K562 (cell line): ENCODE measurements around the gene ENTREP1. TPM values are rescaled to one million over a fixed set of nuclear protein-coding genes. Genes with fewer than 3 reads are reported as not detected.
A peak's percentile ranks its signal among the peaks of the same experiment; 100 is the strongest.

Experiments
- ATAC-seq: fragments of 200-7000 bp; cut with Tn5 transposase; 3 replicates; pipeline ENCODE4 v1.9.1; 2020; ENCODE audit warnings: moderate library complexity
- BruUV-seq: library from RNA; stranded (reverse); fragments of 400-500 nt; replicated peaks from 2 replicates; lab custom pipeline; 2021; lab: Mats Ljungman, UMichigan
- CTCF ChIA-PET: fragments of 300-600 bp; formaldehyde crosslinking; extraction: SDS; loops from one replicate; lab custom pipeline; 2021; ENCODE audit warnings: low intra/inter-chr PET ratio; lab: Yijun Ruan, JAX
- POLR2A ChIA-PET: fragments of 300-600, 350-650 bp; sonication (Branson Sonifier 250); formaldehyde crosslinking; extraction: SDS; loops from one replicate; lab custom pipeline; 2021; ENCODE audit warnings: antibody characterized with exemption, inconsistent platforms; lab: Yijun Ruan, JAX
- DNase-seq, 4 experiments: peaks; one replicate each; pipeline versions ENCODE4 v3.0.0 to v3.0.0-alpha.2; 2011 to 2018; ENCODE audit warnings: low spot score in 3 of 4, mixed read lengths in 3 of 4; ENCODE audit errors: extremely low read depth in 1 of 4
- FAIRE-seq: peaks from 2 replicates; lab custom pipeline; 2011; peaks lifted over from hg19 to GRCh38; lab: Jason Lieb, UNC
- H2AFZ ChIP-seq: 2 replicates; pipeline ENCODE4 v1.6.0; 2011; ENCODE audit warnings: low read depth, low read length, control low read depth, inconsistent platforms
- H3K27ac ChIP-seq: fragments of 200-600 bp; 3 replicates; pipeline ENCODE4 v1.8.0; 2011; ENCODE audit warnings: low read depth, mild to moderate bottlenecking, control low read depth, inconsistent platforms, low read length, moderate library complexity, mixed read lengths; ENCODE audit errors: extremely low read depth
- H3K27me3 ChIP-seq, 2 experiments: fragments of 300-600 bp in 1 of 2; 2 replicates in 1 of 2; 3 replicates in 1 of 2; pipeline versions ENCODE4 v1.6.0 to v1.8.0; 2011; ENCODE audit warnings: inconsistent platforms in 2 of 2, low read length in 2 of 2, mild to moderate bottlenecking in 1 of 2, mixed read lengths in 1 of 2, moderate library complexity in 1 of 2; ENCODE audit not compliant: control insufficient read depth in 2 of 2, insufficient read depth in 2 of 2
- H3K36me3 ChIP-seq: fragments of 300-600 bp; 3 replicates; pipeline ENCODE4 v1.8.0; 2011; ENCODE audit warnings: mild to moderate bottlenecking, low read length, inconsistent platforms; ENCODE audit not compliant: control insufficient read depth, insufficient read depth
- H3K4me1 ChIP-seq, 2 experiments: fragments of 200-600 bp in 1 of 2; replicated peaks in 1 of 2; 2 replicates in 1 of 2; 3 replicates in 1 of 2; pipeline versions ENCODE4 v1.5.1 to v1.8.0; 2011; ENCODE audit warnings: inconsistent platforms in 2 of 2, low read length in 2 of 2, mild to moderate bottlenecking in 1 of 2, mixed read lengths in 1 of 2, moderate library complexity in 1 of 2; ENCODE audit not compliant: control insufficient read depth in 2 of 2, insufficient read depth in 2 of 2
- H3K4me2 ChIP-seq: 2 replicates; pipeline ENCODE4 v1.6.1; 2011; ENCODE audit warnings: low read length, control low read depth, inconsistent platforms, mixed read lengths; ENCODE audit not compliant: insufficient read depth
- H3K4me3 ChIP-seq: fragments of 200-600 bp; sonication (generic), shearing (Covaris generic); 2 replicates; pipeline ENCODE4 v1.5.1; 2016; ENCODE audit warnings: control low read depth, inconsistent platforms
- H3K79me2 ChIP-seq: fragments of 200-600 bp; 3 replicates; pipeline ENCODE4 v1.8.0; 2011; ENCODE audit warnings: low read length, inconsistent platforms; ENCODE audit not compliant: control insufficient read depth, insufficient read depth
- H3K9ac ChIP-seq, 2 experiments: 2 replicates each; pipeline versions ENCODE4 v1.6.0 to v1.6.1; 2011; ENCODE audit warnings: low read depth in 2 of 2, low read length in 2 of 2, control low read depth in 1 of 2, inconsistent platforms in 1 of 2, mild to moderate bottlenecking in 1 of 2, mixed read lengths in 1 of 2; ENCODE audit not compliant: insufficient read depth in 1 of 2
- H3K9me1 ChIP-seq: one replicate; pipeline ENCODE4 v1.6.0; 2011; ENCODE audit warnings: inconsistent platforms, mild to moderate bottlenecking, low read length, moderate library complexity; ENCODE audit not compliant: control insufficient read depth, insufficient read depth
- H3K9me3 ChIP-seq: replicated peaks from 2 replicates; pipeline ENCODE4 v1.5.1; 2011; ENCODE audit warnings: low read depth, low read length, inconsistent platforms; ENCODE audit not compliant: control insufficient read depth, insufficient read depth
- H4K20me1 ChIP-seq: replicated peaks from 2 replicates; pipeline ENCODE4 v1.6.1; 2011; ENCODE audit warnings: low read length, inconsistent platforms, mixed read lengths; ENCODE audit not compliant: control insufficient read depth, insufficient read depth
- CREB5 ChIP-seq: fragments of 250-450 bp; sonication (Bioruptor Pico); IDR thresholded peaks from 2 replicates; pipeline ENCODE4 v1.5.0; 2020; ENCODE audit warnings: mild to moderate bottlenecking
- E2F3 ChIP-seq: fragments of 250-450 bp; sonication (Bioruptor Pico); IDR thresholded peaks from 2 replicates; pipeline ENCODE4 v1.4.0; 2020; ENCODE audit warnings: mild to moderate bottlenecking
- ID3 ChIP-seq, 2 experiments: fragments of 250-450 bp in 1 of 2; fragments of 450-650 bp in 1 of 2; sonication (Bioruptor Pico) in 1 of 2; IDR thresholded peaks; 2 replicates each; pipeline versions ENCODE4 v1.6.1 to v1.8.0; 2016 to 2021; ENCODE audit warnings: mild to moderate bottlenecking in 2 of 2, moderate library complexity in 2 of 2, missing compliant biosample characterization in 1 of 2, missing genetic modification characterization in 1 of 2
- MEF2D ChIP-seq: conservative IDR thresholded peaks from 2 replicates; pipeline ENCODE4 v1.6.1; 2016; ENCODE audit warnings: low read depth, missing genetic modification characterization, missing compliant biosample characterization
- PYGO2 ChIP-seq: fragments of 450-650 bp; IDR thresholded peaks from 2 replicates; pipeline ENCODE4 v1.6.1; 2016; ENCODE audit warnings: mild to moderate bottlenecking, missing genetic modification characterization, moderate library complexity, missing compliant biosample characterization
- SMAD3 ChIP-seq: fragments of 450-650 bp; formaldehyde crosslinking; conservative IDR thresholded peaks from 2 replicates; pipeline ENCODE4 v1.4.0; 2020; ENCODE audit warnings: mild to moderate bottlenecking
- SMAD4 ChIP-seq: fragments of 250-450 bp; sonication (Bioruptor Pico); conservative IDR thresholded peaks from 2 replicates; pipeline ENCODE4 v1.8.0; 2021; ENCODE audit warnings: inconsistent platforms, mild to moderate bottlenecking, moderate library complexity
- SRSF3 ChIP-seq: fragments of 200-400 bp; formaldehyde crosslinking; IDR thresholded peaks from 2 replicates; pipeline ENCODE4 v1.6.1; 2016; ENCODE audit warnings: mild to moderate bottlenecking, low read length, moderate library complexity; ENCODE audit not compliant: insufficient read depth
- TEAD1 ChIP-seq, 2 experiments: fragments of 450-650 bp in 1 of 2; sonication (generic) in 1 of 2; formaldehyde crosslinking; IDR thresholded peaks; 2 replicates each; pipeline versions ENCODE4 v1.4.0 to v1.8.0; 2020 to 2022; ENCODE audit warnings: mild to moderate bottlenecking in 2 of 2, missing genetic modification reagents in 1 of 2
- ZBTB12 ChIP-seq: fragments of 250-450 bp; sonication (Bioruptor Pico); IDR thresholded peaks from 2 replicates; pipeline ENCODE4 v1.4.0; 2020
- ZNF449 ChIP-seq: fragments of 250-450 bp; sonication (Bioruptor Pico); IDR thresholded peaks from 2 replicates; pipeline ENCODE4 v1.8.0; 2022; ENCODE audit warnings: moderate library complexity, mild to moderate bottlenecking, inconsistent platforms
- ZNF740 ChIP-seq, 3 experiments: fragments of 200-800 bp in 1 of 3; sonication (Bioruptor generic) in 1 of 3; sonication (generic) in 1 of 3; formaldehyde crosslinking in 1 of 3; IDR thresholded peaks; 2 replicates each; pipeline versions ENCODE4 v1.6.1 to v1.8.0; 2016 to 2022; ENCODE audit warnings: mild to moderate bottlenecking in 2 of 3, missing compliant biosample characterization in 2 of 3, missing genetic modification characterization in 2 of 3, missing genetic modification reagents in 1 of 3
- ZNF766 ChIP-seq: fragments of 200-800 bp; sonication (Bioruptor generic); conservative IDR thresholded peaks from 2 replicates; pipeline ENCODE4 v1.6.1; 2016; ENCODE audit warnings: missing genetic modification characterization, missing compliant biosample characterization
- ZSCAN32 ChIP-seq: fragments of 450-650 bp; formaldehyde crosslinking; IDR thresholded peaks from 2 replicates; pipeline ENCODE4 v1.4.0; 2020; ENCODE audit warnings: mild to moderate bottlenecking, moderate library complexity
- WGBS: fragments of 100-300 bp; shearing (Covaris generic); methylation state at CpG from one replicate; pipeline ENCODE4 v1.1.6; 2016; ENCODE audit warnings: low coverage, mixed read lengths; ENCODE audit not compliant: insufficient coverage; ENCODE audit errors: missing lambda C conversion rate; 5-methylcytosine and 5-hydroxymethylcytosine counted together
- in situ Hi-C: fragments of 300-500 bp; cut with MboI; formaldehyde crosslinking; loops from 4 replicates; pipeline ENCODE4 v1.15.0; 2018; ENCODE audit warnings: inconsistent platforms, mixed read lengths
- intact Hi-C: fragments of 100-400 bp; cut with micrococcal nuclease; formaldehyde crosslinking; loops from 2 replicates; pipeline ENCODE4 v1.14.2; 2022
- polyA plus RNA-seq, 8 experiments: library from polyadenylated mRNA; depleted of rRNA in 4 of 8; stranded (reverse) in 5 of 8; unstranded in 3 of 8; fragments of >200 nt; fragmentation: Nextera tagmentation in 2 of 8; fragmentation: Illumina TruSeq in 1 of 8; extraction: Ambion mirVana in 2 of 8; extraction: Trizol in 1 of 8; gene quantifications; 2 replicates each; pipeline versions ENCODE4 v1.2.1 to v1.2.3, GENCODE V29; 2011 to 2014; ENCODE audit warnings: inconsistent platforms in 1 of 8, missing spikeins in 1 of 8
- total RNA-seq, 7 experiments: library from RNA; depleted of rRNA in 6 of 7; stranded (reverse); fragments of >200 nt in 6 of 7; fragmentation: Illumina TruSeq in 2 of 7; extraction: Trizol in 2 of 7; gene quantifications; 2 replicates each; pipeline versions ENCODE4 v1.2.1 to v1.2.3, GENCODE V29; 2011 to 2021; ENCODE audit warnings: low replicate concordance in 1 of 7

Gene ENTREP1
- total and polyA plus RNA-seq, 9 of the 15 experiments (the other 6 are each of a cell fraction or from before 2014, with no cell fraction given): not detected

GRCh38 chr9:69307446-69308205 is 17.4 kb upstream of the ENTREP1 start:
- FAIRE-seq (no peak), DNase-seq (no peak), ATAC-seq (no peak)
- H4K20me1 ChIP-seq: no peaks in the 10 kb centered on the region
- no peak overlapping the region for H3K4me2 ChIP-seq
- intact Hi-C loops: no loop called here
- ChIA-PET POLR2A (no interaction called here), CTCF (no interaction called here)
- no peaks in the 10 kb centered on the region for H3K27me3 ChIP-seq
- no peaks in the 10 kb centered on the region for H3K36me3 ChIP-seq
- 8% methylated on average over 5 of the region's 5 CpGs for WGBS
- no peak overlapping the region for H3K27ac ChIP-seq
- no peak overlapping the region for H3K9ac ChIP-seq
- H3K4me1 ChIP-seq: no peaks in the 10 kb centered on the region; a peak in 1 of 5 replicates
- in situ Hi-C loops: no loop called here
- no TSS peak for BruUV-seq
- no peak overlapping the region; the same call in 1 of the 2 replicates for H2AFZ ChIP-seq
- H3K9me1 ChIP-seq: no peaks in the 10 kb centered on the region
- no peaks in the 10 kb centered on the region for H3K79me2 ChIP-seq
- no peaks in the 10 kb centered on the region for H3K9me3 ChIP-seq
- H3K4me3 ChIP-seq: no peak overlapping the region
- TF ChIP-seq PYGO2 (tag): peak; percentile 90
- TF ChIP-seq SMAD4 (CRISPR knock-in tag): peak; percentile 52; the same call in 1 of the 2 replicates
- TF ChIP-seq SRSF3: no peak
- no peak for TF ChIP-seq CREB5 (CRISPR knock-in tag)
- TF ChIP-seq E2F3 (CRISPR knock-in tag): peak; percentile 64; the same call in 1 of the 2 replicates
- peak; percentile 63; the same call in 1 of the 2 replicates for TF ChIP-seq ZNF766 (CRISPR knock-in tag)
- 0 out of 2 replicates have a peak, but pooled peaks have one; percentile 54 for TF ChIP-seq ZNF449 (CRISPR knock-in tag)
- TF ChIP-seq ZSCAN32 (CRISPR knock-in tag): no peak
- peak; percentile 83 for TF ChIP-seq SMAD3
- no peak for TF ChIP-seq ID3 (CRISPR knock-in tag; IDR thresholded peaks at IDR 0.05)
- no peak for TF ChIP-seq ID3 (tag; IDR thresholded peaks at IDR 0.05)
- TF ChIP-seq ZNF740 (CRISPR knock-in tag; IDR thresholded peaks at IDR 0.05): no peak
- TF ChIP-seq ZNF740 (tag; IDR thresholded peaks at IDR 0.05): peak in 1 of 2 experiments; percentile 85; a peak in 2 of 4 replicates
- peak in 1 of 2 experiments; percentile 81; a peak in 2 of 4 replicates for TF ChIP-seq TEAD1 (CRISPR knock-in tag; IDR thresholded peaks at IDR 0.05)
- TF ChIP-seq MEF2D (tag): 0 out of 2 replicates have a peak, but pooled peaks have one; percentile 32
- 0 out of 2 replicates have a peak, but pooled peaks have one; percentile 6 for TF ChIP-seq ZBTB12
